Trophoblast cell (in vitro differentiated cells and primary cell): ENCODE measurements around the gene HOXB3.

Experiments used
- DNase-seq, 2 donors: peaks; one replicate each; pipeline ENCODE4 v3.0.0-alpha.2; 2016
- H2AFZ ChIP-seq: 2 replicates; pipeline ENCODE4 v1.6.1; 2013; ENCODE audit warnings: low read length, moderate library complexity, mild to moderate bottlenecking; ENCODE audit not compliant: insufficient read depth, poor library complexity
- H2AK5ac ChIP-seq: 2 replicates; pipeline ENCODE4 v1.6.1; 2013; ENCODE audit warnings: mild to moderate bottlenecking, low read length
- H2BK120ac ChIP-seq: 2 replicates; pipeline ENCODE4 v1.6.1; 2013; ENCODE audit warnings: low read length, mild to moderate bottlenecking, moderate library complexity; ENCODE audit not compliant: insufficient read depth, poor library complexity
- H2BK12ac ChIP-seq: 2 replicates; pipeline ENCODE4 v1.6.1; 2013; ENCODE audit warnings: mild to moderate bottlenecking, low read length, moderate library complexity
- H2BK5ac ChIP-seq: 2 replicates; pipeline ENCODE4 v1.6.1; 2013; ENCODE audit warnings: low read length, low read depth, moderate library complexity, mild to moderate bottlenecking; ENCODE audit not compliant: poor library complexity
- H3K14ac ChIP-seq: 2 replicates; pipeline ENCODE4 v1.6.1; 2013; ENCODE audit warnings: mild to moderate bottlenecking, low read length
- H3K18ac ChIP-seq: 2 replicates; pipeline ENCODE4 v1.6.1; 2013; ENCODE audit warnings: mild to moderate bottlenecking, low read length
- H3K23ac ChIP-seq: 2 replicates; pipeline ENCODE4 v1.6.1; 2013; ENCODE audit warnings: low read length
- H3K27ac ChIP-seq: 2 replicates; pipeline ENCODE4 v1.5.1; 2013; ENCODE audit warnings: low read depth, mild to moderate bottlenecking, inconsistent platforms, low read length, moderate library complexity
- H3K27me3 ChIP-seq: 2 replicates; pipeline ENCODE4 v1.6.1; 2013; ENCODE audit warnings: inconsistent platforms, mild to moderate bottlenecking, low read length, moderate library complexity; ENCODE audit not compliant: insufficient read depth
- H3K36me3 ChIP-seq, 2 experiments: 1 replicate in 1 of 2; 2 replicates in 1 of 2; pipeline ENCODE4 v1.6.1; 2013; ENCODE audit warnings: low read length in 2 of 2, mild to moderate bottlenecking in 2 of 2, moderate library complexity in 1 of 2; ENCODE audit not compliant: insufficient read depth in 2 of 2, control insufficient read depth in 1 of 2
- H3K4ac ChIP-seq: 2 replicates; pipeline ENCODE4 v1.6.1; 2013; ENCODE audit warnings: low read depth, mild to moderate bottlenecking, low read length, moderate library complexity
- H3K4me1 ChIP-seq, 2 experiments: 1 replicate in 1 of 2; 2 replicates in 1 of 2; pipeline ENCODE4 v1.6.1; 2013; ENCODE audit warnings: low read length in 2 of 2, mild to moderate bottlenecking in 2 of 2, moderate library complexity in 1 of 2; ENCODE audit not compliant: insufficient read depth in 2 of 2, control insufficient read depth in 1 of 2
- H3K4me2 ChIP-seq: 2 replicates; pipeline ENCODE4 v1.6.1; 2013; ENCODE audit warnings: inconsistent platforms, mild to moderate bottlenecking, low read length, moderate library complexity
- H3K4me3 ChIP-seq: 2 replicates; pipeline ENCODE4 v1.5.1; 2013; ENCODE audit warnings: mild to moderate bottlenecking, low read depth, low read length, inconsistent platforms
- H3K79me1 ChIP-seq: one replicate; pipeline ENCODE4 v1.6.1; 2013; ENCODE audit warnings: low read length
- H3K79me2 ChIP-seq: 2 replicates; pipeline ENCODE4 v1.6.1; 2013; ENCODE audit warnings: low read length, mild to moderate bottlenecking; ENCODE audit not compliant: control insufficient read depth, insufficient read depth, poor library complexity
- H3K9ac ChIP-seq: 2 replicates; pipeline ENCODE4 v1.6.1; 2013; ENCODE audit warnings: mild to moderate bottlenecking, low read length
- H3K9me3 ChIP-seq: 2 replicates; pipeline ENCODE4 v1.6.1; 2013; ENCODE audit warnings: low read depth, mild to moderate bottlenecking, control low read depth, inconsistent platforms, low read length; ENCODE audit not compliant: insufficient read depth
- H4K12ac ChIP-seq: 2 replicates; pipeline ENCODE4 v1.6.1; 2013; ENCODE audit warnings: low read depth, mild to moderate bottlenecking, low read length, moderate library complexity
- H4K8ac ChIP-seq: 2 replicates; pipeline ENCODE4 v1.6.1; 2013; ENCODE audit warnings: low read depth, mild to moderate bottlenecking, low read length, moderate library complexity
- H4K91ac ChIP-seq: one replicate; pipeline ENCODE4 v1.6.1; 2013; ENCODE audit warnings: low read depth, mild to moderate bottlenecking, low read length, moderate library complexity
- WGBS: extraction: QIAGEN DNeasy Blood & Tissue Kit; methylation state at CpG from one replicate; pipeline ENCODE4 v1.1.7; 2013; ENCODE audit warnings: missing lambda C conversion rate; ENCODE audit not compliant: insufficient read length, insufficient coverage; ENCODE audit errors: extremely low coverage; 5-methylcytosine and 5-hydroxymethylcytosine counted together

The HOXB3 gene

DNA sequence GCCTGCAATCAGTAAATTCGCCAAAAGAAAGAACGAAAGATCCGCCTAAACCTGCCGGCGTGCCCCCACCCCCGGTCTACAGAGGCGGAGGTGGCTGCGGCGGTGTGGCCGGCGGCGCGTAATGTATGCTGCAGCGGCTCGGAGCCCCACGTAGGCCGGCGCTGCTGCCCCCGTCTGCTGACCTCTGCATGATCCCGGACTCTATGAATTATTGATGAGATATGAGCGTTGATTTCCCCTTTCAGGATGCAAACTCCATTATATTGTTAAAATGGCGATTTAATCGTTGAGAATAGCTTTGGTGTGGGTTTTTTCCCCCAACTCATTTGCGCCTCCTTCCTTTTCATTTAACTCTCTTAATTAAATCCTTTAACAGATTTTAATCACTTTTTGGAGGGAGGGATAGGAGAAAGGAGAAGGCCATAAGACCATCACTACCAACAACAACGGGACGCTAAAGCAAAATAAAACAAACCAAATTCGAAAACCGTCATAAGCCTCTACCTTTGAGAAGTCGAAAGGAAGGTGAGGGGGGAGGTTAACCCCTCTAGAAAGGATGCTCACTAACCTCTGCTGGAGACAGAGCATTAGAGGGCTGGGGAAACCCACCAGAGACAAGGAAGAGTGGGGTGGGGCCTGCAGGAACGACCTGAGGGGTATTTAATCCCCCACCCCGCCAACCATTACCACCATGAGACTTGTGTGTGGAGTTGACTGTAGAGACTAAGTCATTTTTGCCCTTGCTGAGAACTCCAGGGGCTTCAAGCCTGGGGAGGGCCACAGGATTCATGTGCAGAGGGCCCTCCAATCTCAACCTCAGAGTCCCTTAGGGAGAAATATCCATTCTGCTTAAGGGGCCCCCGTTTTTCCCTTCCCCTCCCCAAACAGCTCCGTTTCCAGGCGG, 3.4 kb downstream of the HOXB3 start:
- Histone ChIP-seq H4K91ac (peak overlapping the region; percentile 49), H2BK120ac (peak overlapping the region; percentile 24), H3K18ac (peak overlapping the region; percentile 15), H2BK12ac (peak overlapping the region; percentile 47), H2AK5ac (peak overlapping the region; percentile 29), H3K27me3 (peaks cover 3% of the 10 kb centered on the region), H4K12ac (no peak overlapping the region), H3K4me1 (peaks cover 33 to 42% of the 10 kb centered on the region in 2 experiments), H3K4ac (no peak overlapping the region), H2AFZ (peak overlapping the region; percentile 35), H3K23ac (no peak overlapping the region), H3K14ac (no peak overlapping the region), H3K9me3 (no peaks in the 10 kb centered on the region), H3K9ac (no peak overlapping the region), H3K27ac (no peak overlapping the region), H2BK5ac (no peak overlapping the region), H3K79me2 (peaks cover 2% of the 10 kb centered on the region), H3K4me2 (peak overlapping the region; percentile 64), H3K36me3 (no peaks in the 10 kb centered on the region), H3K79me1 (peaks cover 11% of the 10 kb centered on the region), H4K8ac (peak overlapping the region; percentile 32), H3K4me3 (no peak overlapping the region)
- WGBS = no CpG with 5 or more reads among the region's 34 CpGs
- DNase-seq = no peak

DNA sequence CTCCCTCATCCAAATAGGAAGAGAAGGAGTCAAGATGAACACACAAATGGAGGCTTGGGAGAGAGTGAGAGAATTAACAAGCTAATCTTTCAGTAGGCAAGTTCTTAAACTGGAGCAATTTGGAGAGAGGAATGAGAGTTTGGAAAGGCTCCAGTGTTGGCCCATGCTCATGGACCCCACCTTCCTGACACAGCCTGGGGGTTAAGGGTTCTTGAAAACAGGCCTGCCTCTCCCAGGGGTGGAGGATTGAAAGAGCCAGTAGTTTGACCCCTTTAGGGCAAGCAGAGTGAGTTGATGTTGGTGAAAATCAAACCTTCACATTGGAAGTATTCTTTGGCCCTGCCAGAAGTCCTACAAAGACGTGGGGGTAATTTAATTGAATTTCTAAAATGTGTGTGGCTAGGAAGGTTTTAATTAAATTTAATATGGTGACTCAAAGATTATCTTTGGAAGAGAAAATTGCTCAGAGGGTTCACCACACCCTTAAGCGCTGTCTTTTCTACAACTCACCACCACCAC, 5.8 kb downstream of the HOXB3 start:
- Histone ChIP-seq H4K91ac (no peak overlapping the region), H2AFZ (no peak overlapping the region), H3K79me1 (peaks cover 9% of the 10 kb centered on the region), H3K9me3 (no peaks in the 10 kb centered on the region), H2BK5ac (no peak overlapping the region), H3K36me3 (no peaks in the 10 kb centered on the region), H3K27ac (no peak overlapping the region), H3K27me3 (peaks cover 3% of the 10 kb centered on the region), H3K4me3 (no peak overlapping the region), H4K8ac (no peak overlapping the region), H3K18ac (no peak overlapping the region), H3K79me2 (peaks cover 2% of the 10 kb centered on the region), H2BK120ac (no peak overlapping the region), H3K4me2 (peak overlapping the region; percentile 16), H2AK5ac (no peak overlapping the region), H3K9ac (no peak overlapping the region), H3K23ac (no peak overlapping the region), H2BK12ac (no peak overlapping the region), H3K4me1 (peaks cover 28 to 34% of the 10 kb centered on the region in 2 experiments), H4K12ac (no peak overlapping the region), H3K4ac (no peak overlapping the region), H3K14ac (no peak overlapping the region)
- DNase-seq = no peak
- no CpG with 5 or more reads among the region's 2 CpGs for WGBS

DNA sequence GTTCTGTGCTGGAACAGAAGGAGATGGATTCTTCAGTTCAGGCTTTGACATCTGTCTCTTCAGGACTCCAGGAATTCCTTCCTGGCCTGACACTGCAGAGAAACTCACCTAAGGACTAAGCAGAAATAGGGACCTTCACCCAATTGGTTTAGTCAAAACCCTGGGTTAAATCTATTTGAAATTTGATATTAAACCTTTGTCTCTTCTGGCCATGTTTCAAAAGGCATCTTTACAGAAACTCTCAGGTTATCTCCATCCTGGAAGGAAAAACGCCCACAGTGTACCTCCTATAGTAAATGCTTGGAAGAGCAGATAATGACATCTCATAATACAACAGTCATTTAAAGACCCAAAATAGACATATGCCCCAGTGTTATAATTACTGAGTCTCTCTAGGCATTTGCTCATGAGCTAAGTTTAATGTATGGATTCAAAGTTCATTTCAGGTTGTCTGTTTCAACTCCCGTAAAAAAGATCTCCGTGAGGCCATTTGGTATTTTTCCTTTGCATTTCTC, 6.3 kb downstream of the HOXB3 start:
- Histone ChIP-seq H3K9me3 (no peaks in the 10 kb centered on the region), H3K4me2 (no peak overlapping the region), H3K4me1 (peaks cover 30 to 36% of the 10 kb centered on the region in 2 experiments), H3K36me3 (no peaks in the 10 kb centered on the region), H3K27ac (no peak overlapping the region), H3K27me3 (peaks cover 3% of the 10 kb centered on the region), H2BK5ac (no peak overlapping the region), H2AFZ (no peak overlapping the region), H3K4ac (no peak overlapping the region), H4K8ac (no peak overlapping the region), H2BK12ac (no peak overlapping the region), H3K9ac (no peak overlapping the region), H3K4me3 (no peak overlapping the region), H2AK5ac (no peak overlapping the region), H2BK120ac (no peak overlapping the region), H3K79me1 (peaks cover 10% of the 10 kb centered on the region), H4K12ac (no peak overlapping the region), H3K14ac (no peak overlapping the region), H3K18ac (no peak overlapping the region), H3K23ac (no peak overlapping the region), H4K91ac (no peak overlapping the region), H3K79me2 (peaks cover 2% of the 10 kb centered on the region)
- DNase-seq = no peak
- no CpG with 5 or more reads among the region's 3 CpGs for WGBS

DNA sequence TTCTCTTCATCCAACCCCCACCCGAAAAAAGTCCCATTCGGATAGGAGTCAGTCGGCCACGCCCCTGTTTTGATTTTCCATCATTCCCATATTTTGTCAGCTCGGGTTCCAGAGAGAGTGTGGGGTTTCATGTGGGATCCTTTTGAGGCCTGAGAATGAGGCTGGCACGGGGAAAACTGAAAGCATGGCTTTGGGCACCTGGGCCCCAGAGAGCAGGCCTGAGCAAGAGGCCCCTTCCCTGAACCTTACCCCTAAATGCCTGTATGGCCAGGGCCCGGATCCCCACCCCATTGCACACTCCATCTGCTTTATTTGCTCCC, 7.3 kb downstream of the HOXB3 start:
- Histone ChIP-seq H4K91ac (no peak overlapping the region), H3K79me1 (peaks cover 17% of the 10 kb centered on the region), H2BK5ac (no peak overlapping the region), H3K4me1 (peaks cover 27 to 29% of the 10 kb centered on the region in 2 experiments), H3K23ac (no peak overlapping the region), H3K9ac (no peak overlapping the region), H2AK5ac (no peak overlapping the region), H3K27ac (no peak overlapping the region), H3K4ac (peak overlapping the region; percentile 8), H3K36me3 (no peaks in the 10 kb centered on the region), H3K27me3 (peaks cover 3% of the 10 kb centered on the region), H3K9me3 (no peaks in the 10 kb centered on the region), H2BK12ac (no peak overlapping the region), H2AFZ (no peak overlapping the region), H3K14ac (peak overlapping the region; percentile 17), H3K18ac (no peak overlapping the region), H3K4me2 (peak overlapping the region; percentile 57), H3K4me3 (no peak overlapping the region), H4K8ac (no peak overlapping the region), H4K12ac (no peak overlapping the region), H3K79me2 (peaks cover 7% of the 10 kb centered on the region), H2BK120ac (no peak overlapping the region)
- WGBS = no CpG with 5 or more reads among the region's 7 CpGs
- DNase-seq = no peak
